SH-SY5Y (cell line): ENCODE results near the gene RHOF.

ENCODE experiments used
- GATA2 ChIP-seq: IDR thresholded peaks from 2 replicates; pipeline ENCODE4 v1.6.1; 2011; ENCODE audit warnings: mild to moderate bottlenecking, low read depth, low read length
- GATA3 ChIP-seq: IDR thresholded peaks from 2 replicates; pipeline ENCODE4 v1.6.1; 2011; ENCODE audit warnings: low read depth, mild to moderate bottlenecking, low read length, moderate library complexity

GRCh38 chr12:121729021-121729420, 64.5 kb downstream of the RHOF start:
- TF ChIP-seq GATA2 (no peak), GATA3 (no peak)
